Body of pancreas (tissue), 4 donors: ENCODE results near the gene MYO7B. TPM values are rescaled to one million over a fixed set of nuclear protein-coding genes. Genes with fewer than 3 reads are reported as not detected.

Experiments
- ATAC-seq: fragments of 150-250 bp; one replicate; pipeline ENCODE4 v1.9.1; 2016
- DNase-seq, 4 donors: peaks; one replicate each; pipeline ENCODE4 v3.0.0-alpha.2; 2019
- H3K27ac ChIP-seq, 4 donors: fragments of 200-600 bp; sonication (generic); 1 replicate in 3 of 4; 2 replicates in 1 of 4; pipeline versions ENCODE4 v1.5.1 to v1.6.1; 2016 to 2019; ENCODE audit warnings: mild to moderate bottlenecking in 1 of 4, mixed read lengths in 1 of 4, moderate library complexity in 1 of 4
- H3K27me3 ChIP-seq, 2 donors: fragments of 200-600 bp; sonication (generic); one replicate each; pipeline ENCODE4 v1.6.0; 2016; ENCODE audit warnings: mild to moderate bottlenecking in 1 of 2
- H3K36me3 ChIP-seq, 2 donors: fragments of 200-600 bp; sonication (generic); replicated peaks in 1 of 2; 2 replicates each; pipeline ENCODE4 v1.5.1; 2016; ENCODE audit warnings: low read depth in 2 of 2; ENCODE audit not compliant: insufficient read depth in 1 of 2
- H3K4me1 ChIP-seq: fragments of 200-600 bp; sonication (generic); one replicate; pipeline ENCODE4 v1.6.0; 2016
- H3K4me3 ChIP-seq, 2 donors: fragments of 200-600 bp; sonication (generic); 1 replicate in 1 of 2; 2 replicates in 1 of 2; pipeline ENCODE4 v1.5.1; 2016 to 2019
- H3K9me3 ChIP-seq, 3 donors: fragments of 200-600 bp; sonication (generic); 1 replicate in 2 of 3; 2 replicates in 1 of 3; pipeline ENCODE4 v1.5.1; 2016
- CTCF ChIP-seq, 7 experiments: fragments of 450-650 bp in 4 of 7; fragments of 200-600 bp in 3 of 7; sonication (generic) in 3 of 7; IDR thresholded peaks; one replicate each; pipeline ENCODE4 v1.5.1; 2016 to 2019; ENCODE audit warnings: antibody characterized with exemption in 7 of 7
- POLR2A ChIP-seq, 3 donors: fragments of 450-650 bp; IDR thresholded peaks; one replicate each; pipeline ENCODE4 v1.6.1; 2016; ENCODE audit warnings: antibody characterized with exemption in 3 of 3, mild to moderate bottlenecking in 2 of 3
- WGBS, 2 donors: methylation state at CpG; one replicate each; pipeline ENCODE4 v1.1.5; 2017; 5-methylcytosine and 5-hydroxymethylcytosine counted together
- intact Hi-C: fragments of 100-400 bp; cut with DNase I; formaldehyde crosslinking; loops from one replicate; pipeline ENCODE4 v1.15.1; 2023
- total RNA-seq, 2 donors: library from RNA; depleted of rRNA; stranded (reverse); fragments of >200 nt; gene quantifications; one replicate each; pipeline ENCODE4 v1.1.0, GENCODE V29; 2016

Gene MYO7B
- total RNA-seq, 2 donors from 2014 or later = 0.33 to 1.8 TPM

- H3K27me3 ChIP-seq = no peaks in the 10 kb centered on the region
- no peak overlapping the region for H3K4me3 ChIP-seq
- H3K4me1 ChIP-seq = peaks cover 5% of the 10 kb centered on the region
- H3K27ac ChIP-seq = no peak overlapping the region
- intact Hi-C loops = no loop called here
- 77 to 88% methylated on average over 15 to 16 of the region's 17 CpGs for WGBS, 2 donors
- H3K9me3 ChIP-seq = no peaks in the 10 kb centered on the region
- no peaks in the 10 kb centered on the region for H3K36me3 ChIP-seq
- no peak for TF ChIP-seq POLR2A (IDR thresholded peaks at IDR 0.05)
- TF ChIP-seq CTCF (IDR thresholded peaks at IDR 0.05) = no peak
- ATAC-seq (no peak), DNase-seq (no peak)
These were observed 99.3 kb downstream of the MYO7B start for GRCh38 chr2:127634626-127635379.

- no peak for ATAC-seq
- H3K27ac ChIP-seq = no peak overlapping the region
These were observed 100.1 kb downstream of the MYO7B start for GRCh38 chr2:127635380-127636237.

GRCh38 chr2:127636248-127637235 lies 101.1 kb downstream of the MYO7B start:
- Histone ChIP-seq H3K4me3 (no peak overlapping the region), H3K9me3 (no peaks in the 10 kb centered on the region), H3K4me1 (peaks cover 5% of the 10 kb centered on the region), H3K27ac (no peak overlapping the region), H3K36me3 (no peaks in the 10 kb centered on the region), H3K27me3 (no peaks in the 10 kb centered on the region)
- DNase-seq = no peak
- no peak for ATAC-seq
- WGBS, 2 donors = 83 to 91% methylated on average over 6 to 31 of the region's 33 CpGs
- TF ChIP-seq POLR2A (IDR thresholded peaks at IDR 0.05) (no peak), CTCF (IDR thresholded peaks at IDR 0.05) (no peak)
- intact Hi-C loops = no loop called here

More at GRCh38 chr2:127635380-127636237, 100.1 kb downstream of the MYO7B start:
- H3K27me3 ChIP-seq = no peaks in the 10 kb centered on the region
- TF ChIP-seq POLR2A (IDR thresholded peaks at IDR 0.05) (no peak), CTCF (IDR thresholded peaks at IDR 0.05) (no peak)
- intact Hi-C loops = no loop called here
- H3K36me3 ChIP-seq = no peaks in the 10 kb centered on the region
- no peaks in the 10 kb centered on the region for H3K9me3 ChIP-seq
- DNase-seq = no peak
- 85% methylated on average over 19 of the region's 19 CpGs; no CpG with 5 or more reads in 1 of the 2 donors for WGBS, 2 donors
- H3K4me3 ChIP-seq = no peak overlapping the region
- peaks cover 5% of the 10 kb centered on the region for H3K4me1 ChIP-seq

- WGBS, 2 donors = 33 to 72% methylated on average over 2 to 13 of the region's 13 CpGs
- H3K9me3 ChIP-seq = no peaks in the 10 kb centered on the region
- H3K27me3 ChIP-seq = no peaks in the 10 kb centered on the region
- H3K4me3 ChIP-seq = no peak overlapping the region
- DNase-seq = no peak
- no peak for TF ChIP-seq POLR2A (IDR thresholded peaks at IDR 0.05)
- no peak for TF ChIP-seq CTCF (IDR thresholded peaks at IDR 0.05)
- peak overlapping the region in 1 of 4 donors; percentile 28 for H3K27ac ChIP-seq
- intact Hi-C loops = no loop called here
- ATAC-seq = no peak
- no peaks in the 10 kb centered on the region for H3K36me3 ChIP-seq
- H3K4me1 ChIP-seq = peaks cover 5% of the 10 kb centered on the region
These were observed 101.8 kb downstream of the MYO7B start for GRCh38 chr2:127637236-127637630.
